ENCODE measurements around the gene FAM171A1.

- no peak for TF ChIP-seq CTCF (CRISPR knock-in tag; IDR thresholded peaks at IDR 0.05)
- no peak for TF ChIP-seq EZH2 (conservative IDR thresholded peaks at IDR 0.05; ENCODE audit: low read depth, low read length)
- no peak for TF ChIP-seq RARG (CRISPR knock-in tag; IDR thresholded peaks at IDR 0.05; ENCODE audit: low read depth)
- TF ChIP-seq CEBPB (IDR thresholded peaks at IDR 0.05; ENCODE audit: borderline replicate concordance, low read depth, low read length): no peak
- TF ChIP-seq ZNF652 (CRISPR knock-in tag; IDR thresholded peaks at IDR 0.05; ENCODE audit: borderline replicate concordance, low read depth): no peak
- no peak for TF ChIP-seq NR3C1 (CRISPR knock-in tag; IDR thresholded peaks at IDR 0.05)
- no peak for TF ChIP-seq SUZ12 (IDR thresholded peaks at IDR 0.05; ENCODE audit: low read depth, low read length)
- no peak for TF ChIP-seq JUND (CRISPR knock-in tag; IDR thresholded peaks at IDR 0.05)
- TF ChIP-seq ZBTB21 (CRISPR knock-in tag; IDR thresholded peaks at IDR 0.05): no peak
- TF ChIP-seq ZNF644 (CRISPR knock-in tag; IDR thresholded peaks at IDR 0.05; ENCODE audit: low read depth): no peak
- TF ChIP-seq PHF8 (CRISPR knock-in tag; IDR thresholded peaks at IDR 0.05): no peak
- TF ChIP-seq MAX (IDR thresholded peaks at IDR 0.05): no peak
- no peak for TF ChIP-seq GABPA (IDR thresholded peaks at IDR 0.05; ENCODE audit: low read depth, low read length)
- no peak for TF ChIP-seq GABPA (CRISPR knock-in tag; IDR thresholded peaks at IDR 0.05; ENCODE audit: low read depth)
- no peak for TF ChIP-seq SALL1 (CRISPR knock-in tag; IDR thresholded peaks at IDR 0.05)
These were observed 70.4 kb downstream of the FAM171A1 start for GRCh38 chr10:15300697-15301096.
